CD14-positive monocyte (primary cell): Measurements from ENCODE around the gene CHRNG. TPM values are rescaled to one million over a fixed set of nuclear protein-coding genes. Genes with fewer than 3 reads are reported as not detected.

Experiments
- DNase-seq, 3 donors: peaks; one replicate each; pipeline ENCODE4 v3.0.0-alpha.2; 2011 to 2022
- H2AFZ ChIP-seq: 2 replicates; pipeline ENCODE4 v1.6.0; 2012; ENCODE audit warnings: mild to moderate bottlenecking, low read depth, low read length, inconsistent platforms; ENCODE audit not compliant: insufficient read depth, poor library complexity, severe bottlenecking
- H3K27ac ChIP-seq, 2 donors: 1 replicate in 1 of 2; 2 replicates in 1 of 2; pipeline ENCODE4 v1.5.1; 2012 to 2013; ENCODE audit warnings: low read length in 2 of 2, control low read depth in 1 of 2, inconsistent platforms in 1 of 2, low read depth in 1 of 2, mild to moderate bottlenecking in 1 of 2
- H3K27me3 ChIP-seq, 2 donors: one replicate each; pipeline versions ENCODE4 v1.6.0 to v1.6.1; 2011 to 2013; ENCODE audit warnings: low read length in 2 of 2; ENCODE audit not compliant: control insufficient read depth in 2 of 2, insufficient read depth in 2 of 2
- H3K36me3 ChIP-seq, 2 donors: replicated peaks in 1 of 2; 1 replicate in 1 of 2; 2 replicates in 1 of 2; pipeline versions ENCODE4 v1.5.1 to v1.6.1; 2012 to 2013; ENCODE audit warnings: low read length in 2 of 2, control low read depth in 1 of 2, inconsistent platforms in 1 of 2, mild to moderate bottlenecking in 1 of 2; ENCODE audit not compliant: insufficient read depth in 2 of 2, control insufficient read depth in 1 of 2
- H3K4me1 ChIP-seq, 2 donors: 1 replicate in 1 of 2; 2 replicates in 1 of 2; pipeline versions ENCODE4 v1.5.1 to v1.6.1; 2012 to 2013; ENCODE audit warnings: low read length in 2 of 2, control low read depth in 1 of 2, inconsistent platforms in 1 of 2, mild to moderate bottlenecking in 1 of 2, moderate library complexity in 1 of 2; ENCODE audit not compliant: insufficient read depth in 2 of 2, control insufficient read depth in 1 of 2
- H3K4me2 ChIP-seq: replicated peaks from 2 replicates; pipeline ENCODE3; 2012; ENCODE audit warnings: low read length, moderate library complexity, mild to moderate bottlenecking; ENCODE audit not compliant: poor library complexity, severe bottlenecking; ENCODE audit errors: extremely low read depth
- H3K4me3 ChIP-seq, 3 experiments: fragments of 200-600 bp in 1 of 3; sonication (generic) in 1 of 3; replicated peaks in 1 of 3; 1 replicate in 2 of 3; 2 replicates in 1 of 3; pipeline ENCODE4 v1.5.1; 2011 to 2013; ENCODE audit warnings: low read length in 3 of 3, mild to moderate bottlenecking in 3 of 3, control low read depth in 2 of 3, low read depth in 2 of 3, inconsistent platforms in 1 of 3, moderate library complexity in 1 of 3
- H3K79me2 ChIP-seq: 2 replicates; pipeline ENCODE4 v1.6.0; 2012; ENCODE audit warnings: mild to moderate bottlenecking, control low read depth, inconsistent platforms, low read length, moderate library complexity; ENCODE audit not compliant: insufficient read depth
- H3K9ac ChIP-seq: 2 replicates; pipeline ENCODE4 v1.6.0; 2017; ENCODE audit warnings: low read length, mild to moderate bottlenecking; ENCODE audit not compliant: insufficient read depth, poor library complexity, severe bottlenecking
- H3K9me3 ChIP-seq, 2 donors: replicated peaks in 1 of 2; 1 replicate in 1 of 2; 2 replicates in 1 of 2; pipeline versions ENCODE4 v1.5.1 to v1.6.1; 2012 to 2013; ENCODE audit warnings: low read length in 2 of 2, control low read depth in 1 of 2; ENCODE audit not compliant: control insufficient read depth in 1 of 2, insufficient read depth in 1 of 2
- H4K20me1 ChIP-seq: 2 replicates; pipeline ENCODE4 v1.6.0; 2012; ENCODE audit warnings: mild to moderate bottlenecking, low read length, control low read depth, moderate library complexity; ENCODE audit not compliant: insufficient read depth
- H3K27ac Mint-ChIP-seq, 7 donors: one replicate each; pipeline ENCODE4 v1.8.0; 2020; ENCODE audit warnings: mild to moderate bottlenecking in 7 of 7, mixed read lengths in 7 of 7, moderate library complexity in 6 of 7, inconsistent platforms in 2 of 7
- H3K27me3 Mint-ChIP-seq, 3 donors: one replicate each; pipeline ENCODE4 v1.8.0; 2021 to 2022; ENCODE audit warnings: low read depth in 3 of 3, mild to moderate bottlenecking in 3 of 3, mixed read lengths in 3 of 3, moderate library complexity in 3 of 3, inconsistent platforms in 1 of 3
- H3K36me3 Mint-ChIP-seq, 2 donors: one replicate each; pipeline ENCODE4 v1.8.0; 2020; ENCODE audit warnings: mixed read lengths in 2 of 2, inconsistent platforms in 1 of 2, mild to moderate bottlenecking in 1 of 2
- H3K4me1 Mint-ChIP-seq: one replicate; pipeline ENCODE4 v1.8.0; 2020; ENCODE audit warnings: mild to moderate bottlenecking, mixed read lengths
- H3K4me3 Mint-ChIP-seq, 2 donors: one replicate each; pipeline ENCODE4 v1.8.0; 2020; ENCODE audit warnings: mild to moderate bottlenecking in 2 of 2, mixed read lengths in 2 of 2, moderate library complexity in 1 of 2
- H3K9me3 Mint-ChIP-seq, 7 donors: one replicate each; pipeline ENCODE4 v1.8.0; 2020 to 2022; ENCODE audit warnings: mixed read lengths in 7 of 7, mild to moderate bottlenecking in 6 of 7, moderate library complexity in 6 of 7, inconsistent platforms in 2 of 7
- CTCF ChIP-seq: fragments of 200-600 bp; IDR thresholded peaks from one replicate; pipeline ENCODE4 v1.8.0; 2022; ENCODE audit warnings: antibody characterized with exemption, mild to moderate bottlenecking
- WGBS: methylation state at CpG from one replicate; pipeline ENCODE4 v1.1.5; 2013; ENCODE audit warnings: missing lambda C conversion rate; ENCODE audit not compliant: insufficient coverage; 5-methylcytosine and 5-hydroxymethylcytosine counted together
- intact Hi-C, 2 donors: fragments of 100-400 bp; cut with micrococcal nuclease; formaldehyde crosslinking; loops; one replicate each; pipeline versions ENCODE4 v1.15.0 to v1.15.1; 2023
- polyA plus RNA-seq, 3 donors: library from polyadenylated mRNA; depleted of rRNA in 1 of 3; unstranded in 2 of 3; stranded (reverse) in 1 of 3; fragments of 300-500 nt in 2 of 3; fragments of >200 nt in 1 of 3; fragmentation: Illumina TruSeq in 2 of 3; gene quantifications; 1 replicate in 2 of 3; 2 replicates in 1 of 3; pipeline ENCODE4 v1.2.3, GENCODE V29; 2012 to 2021

The CHRNG gene
- polyA plus RNA-seq, 3 donors = not detected

GRCh38 chr2:232497348-232497747 lies 42.1 kb upstream of the CHRNG start:
- Mint-ChIP-seq H3K4me1 (no peaks in the 10 kb centered on the region), H3K27ac (no peak overlapping the region), H3K27me3 (peaks cover 15 to 28% (median 27%) of the 10 kb centered on the region in 3 donors), H3K9me3 (no peaks in the 10 kb centered on the region), H3K4me3 (no peak overlapping the region), H3K36me3 (no peaks in the 10 kb centered on the region)
- no peak overlapping the region for H3K27ac ChIP-seq
- no peaks in the 10 kb centered on the region for H3K36me3 ChIP-seq
- peaks cover 0 to 16% of the 10 kb centered on the region in 2 donors for H3K27me3 ChIP-seq
- no peaks in the 10 kb centered on the region for H3K9me3 ChIP-seq
- H3K9ac ChIP-seq = no peak overlapping the region
- H3K4me3 ChIP-seq = no peak overlapping the region
- no peak overlapping the region for H3K4me2 ChIP-seq
- no peak for DNase-seq
- H2AFZ ChIP-seq = no peak overlapping the region
- no peaks in the 10 kb centered on the region for H3K4me1 ChIP-seq
- 84% methylated on average over 9 of the region's 13 CpGs for WGBS
- TF ChIP-seq CTCF = no peak
- intact Hi-C loops = no loop called here
- H4K20me1 ChIP-seq = no peaks in the 10 kb centered on the region
- no peaks in the 10 kb centered on the region for H3K79me2 ChIP-seq

GRCh38 chr2:232498452-232498851 lies 41.0 kb upstream of the CHRNG start:
- Histone ChIP-seq H3K79me2 (no peaks in the 10 kb centered on the region), H4K20me1 (no peaks in the 10 kb centered on the region), H2AFZ (no peak overlapping the region), H3K27me3 (peaks cover under 1 to 21% of the 10 kb centered on the region in 2 donors), H3K4me1 (no peaks in the 10 kb centered on the region), H3K9ac (no peak overlapping the region), H3K4me2 (no peak overlapping the region), H3K36me3 (no peaks in the 10 kb centered on the region), H3K9me3 (no peaks in the 10 kb centered on the region), H3K4me3 (no peak overlapping the region), H3K27ac (no peak overlapping the region)
- peaks cover 0 to 3% (median 0%) of the 10 kb centered on the region in 7 donors for H3K9me3 Mint-ChIP-seq
- no peak overlapping the region for H3K27ac Mint-ChIP-seq
- no peaks in the 10 kb centered on the region for H3K36me3 Mint-ChIP-seq
- WGBS = 92% methylated on average over 1 of the region's 3 CpGs
- peaks cover 23 to 39% (median 37%) of the 10 kb centered on the region in 3 donors for H3K27me3 Mint-ChIP-seq
- H3K4me3 Mint-ChIP-seq = no peak overlapping the region
- H3K4me1 Mint-ChIP-seq = peaks cover 2% of the 10 kb centered on the region
- TF ChIP-seq CTCF = no peak
- intact Hi-C loops = no loop called here
- DNase-seq = no peak
